RWPE1 (cell line): ENCODE results near the gene CLEC12A.
"Not testable (repeated sequence)": the region's sequence is repeated elsewhere in the genome, so short reads cannot be mapped to it uniquely, and the experiment has no call there.

Experiments
- CTCF ChIA-PET: fragments of 350-600 bp; sonication (Branson Sonifier 250); formaldehyde crosslinking; extraction: SDS; loops from one replicate; lab custom pipeline; 2021; lab: Yijun Ruan, JAX
- POLR2A ChIA-PET: fragments of 400-600 bp; formaldehyde crosslinking; extraction: SDS; loops from one replicate; lab custom pipeline; 2020; ENCODE audit warnings: antibody characterized with exemption; ENCODE audit not compliant: low non-redundant PET; lab: Yijun Ruan, JAX
- DNase-seq: peaks from one replicate; pipeline ENCODE4 v3.0.0; 2012; ENCODE audit warnings: low spot score
- H3K27ac ChIP-seq: fragments of 450-650 bp; 2 replicates; pipeline ENCODE4 v1.5.1; 2017
- TF ChIP-seq, protein P1 (sequence below): fragments of 450-650 bp; conservative IDR thresholded peaks from 2 replicates; pipeline ENCODE4 v1.5.1; 2017; ENCODE audit warnings: low read depth, mild to moderate bottlenecking

The CLEC12A gene

DNA sequence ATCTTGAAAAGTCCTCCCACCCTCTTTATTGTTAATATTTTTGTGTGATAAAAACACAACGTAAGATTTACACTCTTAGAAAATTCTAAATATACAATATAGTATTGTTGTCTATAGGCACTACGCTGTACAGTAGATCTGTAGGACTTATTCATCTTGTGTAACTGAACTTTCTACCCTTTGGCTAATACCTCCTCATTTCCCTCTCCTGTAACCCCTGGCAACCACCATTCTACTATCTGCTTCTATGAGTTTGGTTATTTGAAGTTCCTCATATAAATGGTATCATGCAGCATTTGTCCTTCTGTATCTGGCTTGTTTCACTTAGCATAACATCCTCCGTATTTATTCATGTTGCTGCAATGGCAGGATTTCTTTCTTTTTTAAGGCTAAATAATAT is 54.0 kb downstream of the CLEC12A start:
- H3K27ac ChIP-seq = no peak overlapping the region
- ChIA-PET CTCF (no interaction called here), POLR2A (no interaction called here)
- TF ChIP-seq, protein P1, sequence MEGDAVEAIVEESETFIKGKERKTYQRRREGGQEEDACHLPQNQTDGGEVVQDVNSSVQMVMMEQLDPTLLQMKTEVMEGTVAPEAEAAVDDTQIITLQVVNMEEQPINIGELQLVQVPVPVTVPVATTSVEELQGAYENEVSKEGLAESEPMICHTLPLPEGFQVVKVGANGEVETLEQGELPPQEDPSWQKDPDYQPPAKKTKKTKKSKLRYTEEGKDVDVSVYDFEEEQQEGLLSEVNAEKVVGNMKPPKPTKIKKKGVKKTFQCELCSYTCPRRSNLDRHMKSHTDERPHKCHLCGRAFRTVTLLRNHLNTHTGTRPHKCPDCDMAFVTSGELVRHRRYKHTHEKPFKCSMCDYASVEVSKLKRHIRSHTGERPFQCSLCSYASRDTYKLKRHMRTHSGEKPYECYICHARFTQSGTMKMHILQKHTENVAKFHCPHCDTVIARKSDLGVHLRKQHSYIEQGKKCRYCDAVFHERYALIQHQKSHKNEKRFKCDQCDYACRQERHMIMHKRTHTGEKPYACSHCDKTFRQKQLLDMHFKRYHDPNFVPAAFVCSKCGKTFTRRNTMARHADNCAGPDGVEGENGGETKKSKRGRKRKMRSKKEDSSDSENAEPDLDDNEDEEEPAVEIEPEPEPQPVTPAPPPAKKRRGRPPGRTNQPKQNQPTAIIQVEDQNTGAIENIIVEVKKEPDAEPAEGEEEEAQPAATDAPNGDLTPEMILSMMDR = no peak
- DNase-seq = no peak

DNA sequence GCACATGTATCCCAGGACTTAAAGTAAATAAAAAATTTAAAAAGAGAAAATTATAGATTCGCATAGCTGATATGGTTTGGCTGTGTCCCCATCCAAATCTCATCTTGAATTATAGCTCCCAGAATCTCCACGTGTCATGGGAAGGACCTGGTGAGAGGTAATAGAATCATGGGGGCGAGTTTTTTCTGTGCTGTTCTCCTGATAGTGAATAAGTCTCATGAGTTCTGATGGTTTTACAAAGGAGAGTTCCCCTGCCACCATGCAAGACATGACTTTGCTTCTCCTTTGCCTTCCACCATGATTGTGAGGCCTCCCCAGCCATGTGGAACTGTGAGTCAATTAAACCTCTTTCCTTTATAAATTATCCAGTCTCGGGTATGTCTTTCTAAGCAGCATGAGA is 55.5 kb downstream of the CLEC12A start:
- H3K27ac ChIP-seq, POLR2A ChIA-PET, DNase-seq, CTCF ChIA-PET: not testable (repeated sequence)

DNA sequence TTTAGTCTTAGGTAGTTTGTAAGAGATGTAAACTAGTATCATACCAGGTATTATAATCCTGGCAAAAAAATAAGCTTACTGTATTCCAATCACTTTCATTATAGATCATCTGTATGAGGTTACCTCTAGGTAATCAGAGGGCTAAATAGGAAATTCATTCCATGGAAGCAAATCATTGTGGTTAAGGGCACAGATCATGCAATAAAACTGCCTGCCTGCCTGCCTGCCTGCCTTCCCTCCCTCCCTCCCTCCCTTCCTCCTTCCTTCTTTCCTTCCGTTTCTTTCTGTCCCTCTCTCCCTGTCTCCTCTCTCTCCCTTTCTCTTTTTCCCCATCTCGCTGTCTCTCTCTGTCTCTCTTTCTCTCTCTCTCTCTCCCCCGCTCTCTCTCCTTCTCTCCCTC is 56.1 kb downstream of the CLEC12A start:
- H3K27ac ChIP-seq = no peak overlapping the region
- POLR2A ChIA-PET = no interaction called here
- CTCF ChIA-PET = no interaction called here

DNA sequence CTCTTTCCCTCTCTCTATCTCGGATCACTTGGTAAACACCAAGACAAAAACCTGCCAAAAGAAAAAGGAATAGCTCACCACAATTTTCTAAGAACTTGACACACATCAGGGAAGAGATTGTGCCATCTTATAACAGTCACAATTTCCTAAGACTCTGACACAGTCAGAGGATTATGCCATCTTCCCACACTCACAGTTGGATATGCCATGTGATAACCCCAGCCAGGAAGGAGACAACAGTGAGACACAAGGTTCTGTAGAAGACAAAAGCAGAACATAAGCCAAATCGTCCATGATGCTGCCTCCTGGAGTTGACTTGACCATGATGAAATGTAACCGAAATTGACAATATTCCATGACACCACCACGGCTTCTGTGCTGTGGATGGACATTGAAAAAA is 56.5 kb downstream of the CLEC12A start:
- ChIA-PET CTCF (no interaction called here), POLR2A (no interaction called here)
- no peak for DNase-seq
- TF ChIP-seq, protein P1 = no peak
- H3K27ac ChIP-seq = no peak overlapping the region

More for the DNA sequence above, 56.1 kb downstream of the CLEC12A start:
- no peak for DNase-seq
- TF ChIP-seq, protein P1 = no peak

DNA sequence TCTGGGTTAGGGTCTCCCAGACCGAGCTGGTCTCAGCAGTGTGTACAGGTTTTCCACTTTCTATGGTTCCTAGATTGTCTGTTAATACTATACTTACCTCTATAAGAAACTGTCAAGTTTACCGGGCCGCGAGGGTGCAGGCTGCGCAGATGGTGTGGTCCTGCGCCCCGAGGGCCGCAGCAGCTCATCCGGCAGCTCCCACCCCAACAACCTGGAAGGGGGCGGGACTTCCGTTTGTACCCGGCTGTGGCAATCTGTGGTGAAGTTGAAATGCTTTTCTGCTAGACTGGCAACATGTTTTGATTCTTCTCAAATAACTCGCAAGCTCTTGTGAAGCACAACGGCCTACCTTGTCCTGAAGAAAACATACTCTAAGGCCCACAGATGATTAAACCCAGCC is 59.2 kb downstream of the CLEC12A start, which contains the start of gene CLEC9A:
TSS of gene CLEC9A (plus strand) at position 237 of the 400 bp plus-strand sequence. CDS start 22,006 bp downstream, outside the sequence.
- ChIA-PET CTCF (interaction anchor here (0.5 to 0.6 kb wide), 2 partner anchors 10 to 288 kb away, joined by 3 read pairs; no protein-coding TSS in a partner anchor), POLR2A (no interaction called here)
- DNase-seq = no peak
- TF ChIP-seq, protein P1 = no peak
- no peak within 1 kb of the TSS for H3K27ac ChIP-seq

DNA sequence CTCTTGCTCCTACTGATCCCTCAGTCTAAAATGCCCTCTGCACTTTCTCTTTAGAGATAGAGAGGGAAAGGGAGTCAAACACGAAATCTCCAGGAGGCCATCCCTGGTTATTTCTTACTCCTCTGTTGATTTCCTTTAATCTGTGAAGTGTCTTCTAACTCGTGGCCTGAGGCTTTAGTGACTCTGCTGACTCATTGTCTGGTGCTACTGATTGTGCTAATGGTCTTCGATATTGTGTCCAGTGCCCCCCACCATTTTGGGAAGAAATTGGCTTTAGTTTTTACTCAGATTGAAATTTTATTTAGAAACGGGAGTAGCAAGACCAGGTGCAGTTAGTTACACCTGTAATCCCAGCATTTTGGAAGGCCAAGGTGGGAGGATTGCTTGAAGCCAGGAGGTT is 60.1 kb downstream of the CLEC12A start:
- POLR2A ChIA-PET = no interaction called here
- no peak for DNase-seq
- CTCF ChIA-PET = no interaction called here
- no peak overlapping the region for H3K27ac ChIP-seq
- TF ChIP-seq, protein P1 = no peak

DNA sequence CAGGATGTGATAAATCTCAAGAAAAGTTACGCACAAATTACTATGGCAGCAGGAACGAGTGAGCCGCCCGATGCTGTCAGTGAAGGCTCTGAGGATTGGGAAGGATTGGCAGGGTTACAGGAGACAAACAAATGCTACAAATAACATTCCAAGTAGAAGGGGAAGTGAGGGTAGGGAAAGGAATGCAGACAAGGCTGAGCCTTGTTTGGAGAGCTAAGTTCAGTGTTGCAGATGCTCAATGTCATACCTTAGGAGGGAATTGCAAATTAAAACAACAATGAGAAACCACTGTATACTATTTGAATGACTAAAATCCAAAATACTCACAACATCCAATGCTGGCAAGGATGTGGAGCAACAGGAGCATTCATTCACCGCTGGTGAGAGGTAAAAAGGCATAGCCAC is 60.6 kb downstream of the CLEC12A start:
- CTCF ChIA-PET = interaction anchor here (0.9 kb wide), 1 partner anchor 105 kb away, joined by 3 read pairs; no protein-coding TSS in a partner anchor
- peak; percentile 13 for DNase-seq

More for the DNA sequence above, 60.6 kb downstream of the CLEC12A start:
- TF ChIP-seq, protein P1 = no peak
- POLR2A ChIA-PET = no interaction called here
- no peak overlapping the region for H3K27ac ChIP-seq
